GM12878 (cell line): ENCODE measurements around the gene TTC33. TPM values are rescaled to one million over a fixed set of nuclear protein-coding genes. Genes with fewer than 3 reads are reported as not detected.
"Not testable (repeated sequence)": the region's sequence is repeated elsewhere in the genome, so short reads cannot be mapped to it uniquely, and the experiment has no call there.

ENCODE experiments used
- ATAC-seq: fragments of 200-7000 bp; cut with Tn5 transposase; 3 replicates; pipeline ENCODE4 v1.9.1; 2020; ENCODE audit warnings: mild to moderate bottlenecking, moderate library complexity
- BruUV-seq: library from RNA; stranded (reverse); fragments of 400-500 nt; replicated peaks from 2 replicates; lab custom pipeline; 2021; lab: Mats Ljungman, UMichigan
- CTCF ChIA-PET: fragments of 300-600 bp; sonication (Branson Sonifier 250); formaldehyde crosslinking; extraction: SDS; loops from one replicate; lab custom pipeline; 2021; ENCODE audit warnings: inconsistent platforms; lab: Yijun Ruan, JAX
- POLR2A ChIA-PET: fragments of 350-600 bp; formaldehyde crosslinking; extraction: SDS; loops from one replicate; lab custom pipeline; 2021; ENCODE audit warnings: inconsistent platforms; lab: Charles Lee
- RAD21 ChIA-PET: fragments of 300-600 bp; sonication (Branson Sonifier 250); formaldehyde crosslinking; loops from one replicate; lab custom pipeline; 2023; ENCODE audit warnings: antibody characterized with exemption; ENCODE audit not compliant: unreplicated experiment; lab: Charles Lee
- SMC1A ChIA-PET: fragments of 300-600 bp; sonication (Branson Sonifier 250); formaldehyde crosslinking; loops from one replicate; lab custom pipeline; 2023; ENCODE audit not compliant: unreplicated experiment, uncharacterized antibody; lab: Charles Lee
- DNase-seq: peaks from one replicate; pipeline ENCODE4 v3.0.0-alpha.2; 2011; ENCODE audit warnings: low read depth, low spot score
- FAIRE-seq: peaks from 3 replicates; lab custom pipeline; 2011; peaks lifted over from hg19 to GRCh38; lab: Jason Lieb, UNC
- H2AFZ ChIP-seq: 2 replicates; pipeline ENCODE4 v1.6.0; 2011; ENCODE audit warnings: low read depth, low read length, control low read depth; ENCODE audit not compliant: control insufficient read depth
- H3K27ac ChIP-seq: 2 replicates; pipeline ENCODE4 v1.5.1; 2011; ENCODE audit warnings: control low read depth; ENCODE audit not compliant: control insufficient read depth, insufficient read depth
- H3K27me3 ChIP-seq, 2 experiments: replicated peaks in 1 of 2; 2 replicates each; pipeline versions ENCODE4 v1.6.0 to v1.6.1; 2011; ENCODE audit warnings: low read length in 1 of 2; ENCODE audit not compliant: control insufficient read depth in 2 of 2, insufficient read depth in 2 of 2
- H3K36me3 ChIP-seq, 2 experiments: 2 replicates each; pipeline ENCODE4 v1.5.1; 2011; ENCODE audit warnings: low read length in 1 of 2; ENCODE audit not compliant: control insufficient read depth in 2 of 2, insufficient read depth in 2 of 2
- H3K4me1 ChIP-seq: 2 replicates; pipeline ENCODE4 v1.6.1; 2011; ENCODE audit warnings: mild to moderate bottlenecking, low read length, moderate library complexity, mixed read lengths; ENCODE audit not compliant: control insufficient read depth, insufficient read depth
- H3K4me2 ChIP-seq: 2 replicates; pipeline ENCODE4 v1.6.0; 2011; ENCODE audit warnings: control low read depth; ENCODE audit not compliant: control insufficient read depth, insufficient read depth
- H3K4me3 ChIP-seq: fragments of 200-600 bp; sonication (generic); 2 replicates; pipeline ENCODE4 v1.5.1; 2016
- H3K79me2 ChIP-seq: 2 replicates; pipeline ENCODE4 v1.6.0; 2011; ENCODE audit warnings: low read length; ENCODE audit not compliant: control insufficient read depth, insufficient read depth
- H3K9ac ChIP-seq: 2 replicates; pipeline ENCODE4 v1.8.0; 2011; ENCODE audit warnings: low read length, control low read depth, mixed read lengths; ENCODE audit not compliant: control insufficient read depth, insufficient read depth
- H3K9me3 ChIP-seq: replicated peaks from 3 replicates; pipeline ENCODE4 v1.5.1; 2011; ENCODE audit warnings: mild to moderate bottlenecking, low read length; ENCODE audit not compliant: control insufficient read depth, insufficient read depth
- H4K20me1 ChIP-seq: 2 replicates; pipeline ENCODE4 v1.6.0; 2011; ENCODE audit not compliant: control insufficient read depth, insufficient read depth
- WGBS: methylation state at CpG from one replicate; pipeline ENCODE4 v1.1.6; 2016; ENCODE audit warnings: low lambda C conversion rate; ENCODE audit not compliant: insufficient replicate concordance, insufficient coverage; ENCODE audit errors: missing lambda C conversion rate; 5-methylcytosine and 5-hydroxymethylcytosine counted together
- in situ Hi-C: fragments of 300-500 bp; cut with MboI; formaldehyde crosslinking; loops from 9 replicates; pipeline ENCODE4 v1.14.3; 2018; ENCODE audit warnings: mixed read lengths
- intact Hi-C: fragments of 100-400 bp; cut with micrococcal nuclease; formaldehyde crosslinking; loops from one replicate; pipeline ENCODE4 v1.14.2; 2022; ENCODE audit not compliant: unreplicated experiment
- polyA plus RNA-seq, 11 experiments: library from polyadenylated mRNA; depleted of rRNA in 4 of 11; unstranded in 6 of 11; stranded (reverse) in 5 of 11; fragments of >200 nt; fragmentation: Nextera tagmentation in 4 of 11; fragmentation: Illumina TruSeq in 1 of 11; extraction: Ambion mirVana in 4 of 11; extraction: Trizol in 1 of 11; gene quantifications; 1 replicate in 1 of 11; 2 replicates in 10 of 11; pipeline versions ENCODE4 v1.2.1 to v1.2.3, GENCODE V29; 2011 to 2016; ENCODE audit warnings: inconsistent platforms in 2 of 11, missing spikeins in 2 of 11, low read depth in 1 of 11
- total RNA-seq, 4 experiments: library from RNA; depleted of rRNA in 3 of 4; stranded (reverse); fragments of >200 nt in 3 of 4; fragmentation: Illumina TruSeq in 1 of 4; extraction: Trizol in 1 of 4; gene quantifications; 2 replicates each; pipeline versions ENCODE4 v1.2.1 to v1.2.3, GENCODE V29; 2013 to 2021

The TTC33 gene
- total and polyA plus RNA-seq, 10 of the 15 experiments (the other 5 are each of a cell fraction or from before 2014, with no cell fraction given) = 7.9 to 22.3 (median 14.6) TPM

DNA sequence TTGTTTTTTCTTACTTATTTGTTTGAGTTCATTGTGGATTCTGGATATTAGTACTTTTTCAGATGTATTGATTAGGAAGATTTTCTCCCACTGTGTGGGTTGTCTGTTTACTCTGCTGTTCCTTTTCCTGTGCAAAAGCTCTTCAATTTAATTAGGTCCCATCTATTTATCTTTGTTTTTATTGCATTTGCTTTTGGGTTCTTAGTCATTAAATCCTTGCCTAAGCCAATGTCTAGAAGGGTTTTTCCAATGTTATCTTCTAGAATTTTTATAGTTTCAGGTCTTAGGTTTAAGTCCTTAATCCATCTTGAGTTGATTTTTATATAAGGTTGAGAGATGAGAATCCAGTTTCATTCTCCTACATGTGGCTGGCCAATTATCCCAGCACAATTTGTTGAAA lies 38.6 kb upstream of the TTC33 start:
- H3K4me2 ChIP-seq, H3K4me3 ChIP-seq, H4K20me1 ChIP-seq, in situ Hi-C loops, H3K9ac ChIP-seq, FAIRE-seq, H3K27me3 ChIP-seq, RAD21 ChIA-PET, intact Hi-C loops, DNase-seq, CTCF ChIA-PET, POLR2A ChIA-PET, ATAC-seq, H3K4me1 ChIP-seq, H3K9me3 ChIP-seq, BruUV-seq, H3K36me3 ChIP-seq, H2AFZ ChIP-seq, H3K27ac ChIP-seq, SMC1A ChIA-PET: not testable (repeated sequence)
- H3K79me2 ChIP-seq = peaks cover 59% of the 10 kb centered on the region

GRCh38 chr5:40792691-40793090 lies 36.9 kb upstream of the TTC33 start:
- in situ Hi-C loops, H3K9me3 ChIP-seq, H3K27me3 ChIP-seq, SMC1A ChIA-PET, H3K27ac ChIP-seq, H3K4me1 ChIP-seq, FAIRE-seq, H4K20me1 ChIP-seq, H3K36me3 ChIP-seq, intact Hi-C loops, H3K4me2 ChIP-seq, H2AFZ ChIP-seq, H3K4me3 ChIP-seq, DNase-seq, ATAC-seq, BruUV-seq, RAD21 ChIA-PET, H3K9ac ChIP-seq: not testable (repeated sequence)
- POLR2A ChIA-PET = interaction anchor here (1.5 kb wide), 1 partner anchor 11 kb away, joined by 3 read pairs; no protein-coding TSS in a partner anchor
- 87% methylated on average over 5 of the region's 10 CpGs for WGBS
- CTCF ChIA-PET = interaction anchor here (1.6 kb wide), 2 partner anchors 8 to 18 kb away, joined by 3 to 5 read pairs; no protein-coding TSS in a partner anchor
- peaks cover 65% of the 10 kb centered on the region for H3K79me2 ChIP-seq
